HL-60/S4 treated with phorbol 12-myristate 13-acetate at 8.2 ng/mL for 4 days and 3 days (cell line): ENCODE measurements around the gene IGSF9.

Experiments
- in situ Hi-C: fragments of 300-500 bp; cut with MboI; formaldehyde crosslinking; loops from 2 replicates; pipeline ENCODE4 v1.15.0; 2022; ENCODE audit warnings: low sequenced_read_pairs

The IGSF9 gene

GRCh38 chr1:159879136-159879535, 66.3 kb downstream of the IGSF9 start:
- in situ Hi-C loops: no loop called here

- in situ Hi-C loops: no loop called here
Observed at GRCh38 chr1:159877695-159878444, 67.5 kb downstream of the IGSF9 start.
